Measurements from ENCODE around the gene F2RL1.

DNA sequence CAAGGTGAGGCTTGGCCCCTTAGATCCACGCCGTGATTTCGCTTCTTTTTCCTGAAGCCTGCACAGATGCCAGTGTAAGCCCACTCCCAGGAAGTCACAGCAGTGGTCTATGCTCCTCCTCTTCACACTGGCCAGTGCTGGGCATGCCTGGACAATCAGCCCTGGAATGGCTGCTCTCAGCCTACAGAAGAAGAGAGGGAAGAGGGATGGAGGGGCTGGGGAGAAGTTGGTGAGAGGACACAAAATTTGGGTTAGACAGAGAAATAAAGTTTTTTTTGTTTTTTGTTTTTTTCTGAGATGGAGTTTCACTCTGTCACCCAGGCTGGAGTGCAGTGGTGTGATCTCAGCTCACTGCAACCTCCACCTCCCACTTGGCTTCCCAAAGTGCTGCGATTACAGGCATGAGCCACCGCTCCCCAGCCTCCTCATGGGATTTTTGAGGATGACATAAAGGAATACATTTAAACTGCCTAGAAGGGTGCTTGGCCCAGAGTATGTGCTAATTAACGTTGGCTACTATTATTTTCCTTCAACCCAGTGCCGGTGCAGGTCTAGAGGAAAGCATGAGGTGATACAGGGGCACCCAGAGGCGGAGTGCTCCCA lies 31.8 kb downstream of the F2RL1 start:
- TF ChIP-seq, protein P1, sequence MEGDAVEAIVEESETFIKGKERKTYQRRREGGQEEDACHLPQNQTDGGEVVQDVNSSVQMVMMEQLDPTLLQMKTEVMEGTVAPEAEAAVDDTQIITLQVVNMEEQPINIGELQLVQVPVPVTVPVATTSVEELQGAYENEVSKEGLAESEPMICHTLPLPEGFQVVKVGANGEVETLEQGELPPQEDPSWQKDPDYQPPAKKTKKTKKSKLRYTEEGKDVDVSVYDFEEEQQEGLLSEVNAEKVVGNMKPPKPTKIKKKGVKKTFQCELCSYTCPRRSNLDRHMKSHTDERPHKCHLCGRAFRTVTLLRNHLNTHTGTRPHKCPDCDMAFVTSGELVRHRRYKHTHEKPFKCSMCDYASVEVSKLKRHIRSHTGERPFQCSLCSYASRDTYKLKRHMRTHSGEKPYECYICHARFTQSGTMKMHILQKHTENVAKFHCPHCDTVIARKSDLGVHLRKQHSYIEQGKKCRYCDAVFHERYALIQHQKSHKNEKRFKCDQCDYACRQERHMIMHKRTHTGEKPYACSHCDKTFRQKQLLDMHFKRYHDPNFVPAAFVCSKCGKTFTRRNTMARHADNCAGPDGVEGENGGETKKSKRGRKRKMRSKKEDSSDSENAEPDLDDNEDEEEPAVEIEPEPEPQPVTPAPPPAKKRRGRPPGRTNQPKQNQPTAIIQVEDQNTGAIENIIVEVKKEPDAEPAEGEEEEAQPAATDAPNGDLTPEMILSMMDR (IDR thresholded peaks at IDR 0.05), result no peak
- TF ChIP-seq POLR2A (IDR thresholded peaks at IDR 0.05; ENCODE audit: low read depth) (no peak), POLR2AphosphoS5 (IDR thresholded peaks at IDR 0.05) (no peak)
